HG02642 (cell line): ENCODE data around the gene AP2M1.
A peak's percentile ranks its signal among the peaks of the same experiment; 100 is the strongest.
"Not testable (repeated sequence)": the region's sequence is repeated elsewhere in the genome, so short reads cannot be mapped to it uniquely, and the experiment has no call there.

Experiments used
- ATAC-seq: cut with Tn5 transposase; IDR thresholded peaks from one replicate; pipeline ENCODE4 v1.9.1; 2021; ENCODE audit warnings: mild to moderate bottlenecking; ENCODE audit not compliant: unreplicated experiment, poor library complexity

AP2M1 gene

GRCh38 chr3:184174646-184175492, at the start of gene AP2M1:
Gene AP2M1, plus strand, starts transcription at chr3:184174855. Its CDS starts 2,139 bp downstream, at chr3:184176994.
- ATAC-seq = peak; percentile 92

DNA sequence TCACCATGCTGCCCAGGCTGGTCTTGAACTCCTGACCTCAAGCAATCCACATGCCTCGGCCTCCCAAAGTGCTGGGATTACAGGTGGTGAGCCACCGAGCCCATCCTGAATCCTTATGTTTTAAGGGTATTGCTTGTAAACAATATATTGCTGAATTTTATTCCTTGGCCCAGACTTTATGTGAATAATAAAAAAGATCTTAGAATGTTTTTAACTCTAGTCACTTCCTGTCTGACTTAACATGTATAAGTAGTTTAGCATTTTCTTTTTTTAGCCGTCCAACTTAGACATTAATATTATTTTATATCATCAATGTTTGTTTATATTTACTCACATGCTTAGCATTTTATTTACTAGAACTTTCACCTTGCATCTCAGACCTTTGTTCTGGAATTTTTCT, 48.6 kb upstream of the AP2M1 start:
- ATAC-seq = no peak

DNA sequence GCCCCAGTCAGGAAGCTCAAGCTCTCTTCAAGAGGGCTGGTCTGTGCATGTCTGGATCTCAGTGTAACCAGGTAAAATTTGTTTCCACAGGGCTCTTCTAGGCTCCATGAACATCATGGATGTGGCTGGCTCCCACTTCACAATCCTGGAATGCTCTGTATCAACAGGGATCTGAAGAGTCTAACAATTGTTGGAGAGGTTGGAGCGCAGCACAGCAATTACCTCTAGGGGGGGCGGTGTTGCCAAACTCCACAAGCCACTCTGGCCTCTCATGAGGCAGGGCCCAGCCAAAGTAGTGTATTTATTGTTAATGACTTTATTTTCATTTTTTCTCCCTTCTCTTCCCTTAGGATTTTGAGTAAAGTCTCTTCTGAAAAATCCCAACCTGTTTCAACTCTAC, 45.6 kb upstream of the AP2M1 start:
- no peak for ATAC-seq

GRCh38 chr3:184132945-184133344, 41.7 kb upstream of the AP2M1 start:
- no peak for ATAC-seq

DNA sequence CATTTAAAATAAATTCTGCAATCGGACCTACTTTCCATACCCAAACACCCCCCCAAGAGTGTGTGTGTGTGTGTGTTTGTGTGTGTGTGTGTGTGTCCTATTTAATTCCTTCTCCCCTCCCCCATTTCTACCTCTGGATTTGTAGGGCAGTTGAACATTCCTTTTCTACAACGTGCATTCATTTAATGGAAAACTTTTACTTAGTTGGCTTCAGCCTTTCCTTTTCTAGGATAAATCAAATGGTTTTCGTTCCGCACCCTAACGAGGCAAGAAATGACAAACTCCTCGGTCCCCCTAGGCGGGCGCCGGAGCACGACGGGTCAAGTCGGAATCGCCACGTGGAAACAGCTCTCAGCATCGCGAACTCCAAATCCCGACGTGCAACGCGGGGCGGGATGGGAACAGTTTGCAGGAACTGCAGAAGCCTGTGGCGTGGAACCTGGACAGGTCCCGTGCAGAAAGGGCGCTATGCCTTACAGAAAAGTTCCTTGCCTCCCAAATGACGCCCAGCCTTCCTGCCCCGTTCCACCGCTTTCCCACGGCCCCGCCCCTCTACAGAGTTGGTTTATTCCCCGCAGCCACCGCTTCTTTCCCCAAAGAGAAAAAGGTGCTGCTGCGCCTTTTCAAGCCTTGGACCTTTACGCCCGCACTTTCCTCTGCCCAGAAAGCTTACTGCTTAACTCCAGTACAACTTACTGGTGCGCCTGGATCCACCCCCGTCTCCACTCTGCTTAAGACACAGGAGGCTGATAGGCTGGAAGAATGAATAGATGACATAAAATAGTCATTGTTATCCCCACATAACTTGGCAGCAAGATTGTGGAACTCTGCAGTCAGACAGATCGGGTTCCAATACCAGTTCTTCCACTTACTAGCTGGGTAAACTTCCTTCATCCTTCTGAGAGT, 40.6 kb upstream of the AP2M1 start:
- ATAC-seq = peak; percentile 30

GRCh38 chr3:184134746-184135148, 39.9 kb upstream of the AP2M1 start:
- peak; percentile 13 for ATAC-seq

DNA sequence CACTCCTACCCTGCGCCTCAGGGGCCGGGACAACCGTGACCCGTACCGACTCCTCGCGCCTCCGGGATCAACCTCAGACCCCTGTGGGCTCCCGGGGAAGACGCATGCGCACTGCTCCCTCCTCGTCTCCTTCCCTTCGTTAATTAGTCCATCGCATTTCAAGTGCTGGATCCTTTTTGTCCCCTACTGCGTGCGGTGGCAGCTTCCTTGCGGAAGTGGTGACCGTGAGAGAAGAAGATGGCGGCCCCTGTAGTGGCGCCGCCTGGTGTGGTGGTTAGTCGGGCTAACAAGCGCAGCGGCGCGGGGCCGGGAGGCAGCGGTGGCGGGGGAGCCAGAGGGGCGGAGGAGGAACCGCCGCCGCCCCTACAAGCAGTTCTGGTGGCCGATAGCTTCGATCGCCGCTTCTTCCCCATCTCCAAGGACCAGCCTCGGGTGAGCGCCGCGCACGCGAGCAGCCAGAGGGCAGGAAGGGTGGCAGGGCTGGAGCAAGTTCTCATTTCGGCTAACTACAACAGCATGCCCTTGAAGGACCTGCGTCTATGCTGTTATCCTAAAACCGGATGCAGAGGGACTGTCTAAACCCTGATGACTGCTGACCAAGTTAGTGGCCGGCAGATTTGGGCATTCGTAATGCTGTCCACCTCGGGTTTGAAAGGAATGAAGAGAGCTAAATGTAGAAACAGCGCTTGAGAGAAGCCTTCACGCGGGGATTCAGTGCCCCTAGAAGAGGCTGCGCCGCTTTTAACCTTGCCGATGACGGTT, 39.3 kb upstream of the AP2M1 start, which contains the start of gene EIF2B5:
Gene EIF2B5 (plus strand): TSS at position 210 of the 762 bp plus-strand sequence. CDS start 28 bp downstream, at position 238.
- peak; percentile 90 for ATAC-seq

- ATAC-seq = no peak
Measured at GRCh38 chr3:184135911-184136260, 38.8 kb upstream of the AP2M1 start.

DNA sequence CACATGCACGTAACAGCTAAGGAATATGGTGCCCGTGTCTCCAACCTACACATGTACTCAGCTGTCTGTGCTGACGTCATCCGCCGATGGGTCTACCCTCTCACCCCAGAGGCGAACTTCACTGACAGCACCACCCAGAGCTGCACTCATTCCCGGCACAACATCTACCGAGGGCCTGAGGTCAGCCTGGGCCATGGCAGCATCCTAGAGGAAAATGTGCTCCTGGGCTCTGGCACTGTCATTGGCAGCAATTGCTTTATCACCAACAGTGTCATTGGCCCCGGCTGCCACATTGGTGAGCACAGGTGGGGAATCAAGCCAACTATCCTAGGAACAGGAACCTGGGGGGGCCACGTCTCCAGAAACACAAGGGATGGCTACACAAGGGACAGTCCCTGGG, 34.2 kb upstream of the AP2M1 start:
- no peak for ATAC-seq

DNA sequence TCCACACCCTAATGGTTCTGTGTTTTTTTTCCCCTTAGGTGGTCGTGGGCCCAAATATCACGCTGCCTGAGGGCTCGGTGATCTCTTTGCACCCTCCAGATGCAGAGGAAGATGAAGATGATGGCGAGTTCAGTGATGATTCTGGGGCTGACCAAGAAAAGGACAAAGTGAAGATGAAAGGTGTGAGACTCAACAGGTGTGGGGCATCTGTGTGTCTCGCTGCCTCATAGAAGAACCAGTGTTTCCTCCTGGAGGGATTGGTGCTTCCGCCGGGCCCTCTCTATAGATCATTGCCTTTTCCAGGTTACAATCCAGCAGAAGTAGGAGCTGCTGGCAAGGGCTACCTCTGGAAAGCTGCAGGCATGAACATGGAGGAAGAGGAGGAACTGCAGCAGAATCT, 32.5 kb upstream of the AP2M1 start:
- no peak for ATAC-seq

DNA sequence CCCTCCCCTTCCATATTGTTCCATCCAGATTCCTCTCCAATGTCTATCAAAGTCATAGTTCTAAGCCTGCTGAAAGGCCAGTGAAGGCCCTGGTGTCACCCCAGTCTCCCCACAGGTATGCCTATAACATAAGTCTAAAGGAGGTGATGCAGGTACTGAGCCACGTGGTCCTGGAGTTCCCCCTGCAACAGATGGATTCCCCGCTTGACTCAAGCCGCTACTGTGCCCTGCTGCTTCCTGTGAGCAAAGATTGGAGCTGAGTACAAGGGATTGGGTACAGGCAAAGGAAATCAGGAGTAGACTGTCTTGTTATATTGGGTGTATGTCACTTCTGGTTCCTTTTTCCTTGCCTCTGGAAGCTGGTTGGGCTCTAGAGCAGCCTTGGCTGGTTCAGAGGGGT, 31.3 kb upstream of the AP2M1 start:
- no peak for ATAC-seq

DNA sequence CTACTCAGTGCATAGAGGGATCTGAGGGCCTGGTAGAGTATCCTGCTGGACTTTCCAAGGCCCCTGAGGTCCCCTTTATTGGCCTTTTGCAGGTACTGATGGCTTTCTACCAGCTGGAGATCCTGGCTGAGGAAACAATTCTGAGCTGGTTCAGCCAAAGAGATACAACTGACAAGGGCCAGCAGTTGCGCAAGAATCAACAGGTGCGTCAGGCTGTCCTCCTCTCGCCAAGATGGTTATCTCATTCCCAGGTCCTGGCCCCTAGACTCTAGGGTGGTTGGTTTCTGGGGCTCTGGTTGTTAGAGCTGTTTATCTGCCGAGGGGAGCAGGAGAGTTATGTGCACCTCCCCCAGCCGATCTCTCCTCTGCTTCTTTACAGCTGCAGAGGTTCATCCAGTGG, 30.1 kb upstream of the AP2M1 start:
- ATAC-seq = no peak

DNA sequence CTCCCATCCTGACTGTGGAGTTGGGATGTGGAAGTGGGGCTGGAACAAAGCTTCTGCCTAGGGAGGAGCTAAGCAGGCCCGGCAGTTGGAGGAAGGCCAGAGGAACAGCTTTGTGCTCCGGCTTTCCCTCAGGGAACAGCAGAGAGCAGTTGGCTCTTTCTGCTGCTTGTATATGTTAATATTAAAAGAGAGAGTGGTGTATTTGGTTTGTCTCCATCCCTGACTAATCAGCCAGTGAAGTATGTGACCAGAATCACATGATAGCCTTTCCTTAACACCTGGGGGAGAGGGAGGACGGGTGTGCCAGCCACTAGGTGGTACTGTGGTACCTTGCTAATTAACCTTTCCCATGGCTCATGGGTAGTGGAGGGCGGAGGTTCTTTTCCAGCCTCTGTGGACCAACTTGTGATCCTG, 29.5 kb upstream of the AP2M1 start:
- ATAC-seq = no peak

GRCh38 chr3:184145751-184146270, 28.8 kb upstream of the AP2M1 start:
- no peak for ATAC-seq

DNA sequence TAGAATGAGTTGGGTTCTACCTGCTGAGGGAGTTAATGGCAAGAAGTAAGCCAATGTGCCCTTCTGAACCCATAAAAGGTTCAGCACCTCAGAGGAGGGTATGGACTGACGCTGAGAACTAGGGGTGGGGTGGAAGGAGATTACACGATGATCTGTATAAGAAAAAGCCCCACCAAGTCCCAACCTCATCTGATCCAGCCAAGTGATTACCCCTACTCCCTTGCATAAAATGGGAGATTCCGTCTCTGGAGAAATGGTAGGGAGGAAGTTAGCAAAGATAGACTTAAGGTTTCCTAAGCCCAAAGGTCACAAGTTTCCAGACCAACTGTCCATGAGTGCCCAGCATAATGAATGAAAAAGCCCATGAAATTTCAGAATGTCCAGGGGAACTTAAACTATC, 26.6 kb upstream of the AP2M1 start:
- ATAC-seq = no peak

DNA sequence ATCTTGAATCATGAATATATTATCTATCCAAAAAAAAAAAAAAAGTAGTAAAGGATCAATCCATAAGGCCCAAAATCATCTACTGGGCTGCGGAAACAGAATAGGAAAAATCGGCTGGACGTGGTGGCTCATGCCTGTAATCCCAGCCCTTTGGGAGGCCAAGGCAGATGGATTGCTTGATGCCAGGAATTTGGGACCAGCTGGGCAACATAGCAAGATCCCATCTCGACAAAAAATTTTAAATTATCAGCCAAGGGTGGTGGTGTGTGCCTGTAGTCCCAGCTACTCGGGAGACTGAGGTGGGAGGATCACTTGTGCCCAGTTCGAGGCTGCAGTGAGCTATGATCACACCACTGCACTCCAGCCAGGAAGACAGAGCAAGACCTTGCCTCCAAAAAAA, 25.5 kb upstream of the AP2M1 start:
- ATAC-seq = no peak

DNA sequence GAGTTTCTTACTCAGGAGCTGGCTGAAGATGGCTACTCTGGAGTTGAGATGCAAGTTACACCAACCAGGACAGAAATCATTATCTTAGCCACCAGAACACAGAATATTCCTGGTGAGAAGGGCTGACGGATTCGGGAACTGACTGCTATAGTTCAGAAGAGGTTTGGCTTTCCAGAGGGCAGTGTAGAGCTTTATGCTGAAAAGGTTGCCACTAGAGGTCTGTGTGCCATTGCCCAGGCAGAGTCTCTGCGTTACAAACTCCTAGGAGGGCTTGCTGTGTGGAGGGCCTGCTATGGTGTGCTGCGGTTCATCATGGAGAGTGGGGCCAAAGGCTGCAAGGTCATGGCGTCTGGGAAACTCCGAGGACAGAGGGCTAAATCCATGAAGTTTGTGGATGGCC, 24.9 kb upstream of the AP2M1 start:
- ATAC-seq = not testable (repeated sequence)

DNA sequence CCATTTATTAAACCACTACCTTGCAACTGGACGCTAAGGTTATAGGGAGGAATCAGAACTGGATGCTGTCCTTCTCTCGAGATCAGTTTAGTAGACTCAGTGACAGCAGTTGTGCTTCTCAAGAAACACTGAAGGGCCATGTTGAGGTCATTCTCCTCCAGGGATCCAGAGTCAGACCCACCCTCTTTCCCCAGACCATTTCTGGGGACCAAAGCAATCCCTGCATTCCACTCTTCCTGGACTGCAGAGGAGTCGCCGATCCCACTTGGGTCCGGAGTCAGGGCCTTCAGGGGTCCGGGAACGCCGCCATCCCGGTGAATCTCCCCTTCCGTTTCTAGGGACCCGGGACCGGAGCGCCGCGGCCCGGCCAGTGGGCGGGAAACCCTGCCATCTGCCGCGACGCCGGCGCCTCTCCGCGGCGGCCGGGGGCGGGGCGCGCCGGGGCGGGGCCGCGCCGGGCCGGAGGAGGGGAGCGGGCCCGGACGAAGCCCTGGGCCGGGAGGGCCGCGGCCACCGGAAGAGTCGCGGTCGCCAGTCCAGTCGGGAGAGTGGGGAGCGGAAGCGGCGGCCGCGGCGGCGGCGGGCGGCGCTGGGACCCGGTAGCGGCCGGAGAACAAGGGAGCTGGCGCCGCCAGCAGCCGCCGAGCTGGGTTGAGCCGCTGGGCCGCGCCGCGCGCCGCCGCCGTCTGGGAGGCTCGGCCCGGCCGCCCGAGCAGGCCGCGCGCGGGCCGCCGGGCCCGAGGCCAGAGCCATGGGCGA, 19.6 kb upstream of the AP2M1 start, which contains the start of gene DVL3:
Gene DVL3 (plus strand): TSS at position 493 of the 759 bp plus-strand sequence. CDS start 259 bp downstream, at position 752.
- ATAC-seq = peak; percentile 85
